HepG2 (cell line): ENCODE results near the gene ESRP2. TPM values are rescaled to one million over a fixed set of nuclear protein-coding genes. Genes with fewer than 3 reads are reported as not detected.

Source experiments
- ATAC-seq: fragments of 200-7000 bp; cut with Tn5 transposase; 3 replicates; pipeline ENCODE4 v1.9.1; 2020; ENCODE audit warnings: mild to moderate bottlenecking, moderate library complexity
- BruUV-seq: library from RNA; stranded (reverse); fragments of 400-500 nt; replicated peaks from 2 replicates; lab custom pipeline; 2021; lab: Mats Ljungman, UMichigan
- CTCF ChIA-PET: fragments of 300-600 bp; formaldehyde crosslinking; extraction: SDS; loops from one replicate; lab custom pipeline; 2021; ENCODE audit warnings: low total read pairs, inconsistent platforms, low intra/inter-chr PET ratio; lab: Yijun Ruan, JAX
- POLR2A ChIA-PET: fragments of 350-600 bp; sonication (Branson Sonifier 250); formaldehyde crosslinking; loops from one replicate; lab custom pipeline; 2020; ENCODE audit warnings: antibody characterized with exemption, inconsistent platforms; lab: Yijun Ruan, JAX
- DNase-seq: peaks from one replicate; pipeline ENCODE4 v3.0.0-alpha.2; 2015; ENCODE audit warnings: low spot score
- FAIRE-seq: peaks from 3 replicates; lab custom pipeline; 2011; peaks lifted over from hg19 to GRCh38; lab: Jason Lieb, UNC
- H2AFZ ChIP-seq: one replicate; pipeline ENCODE4 v1.6.1; 2011; ENCODE audit warnings: low read length, inconsistent platforms
- H3K27ac ChIP-seq: fragments of 300-600 bp; 3 replicates; pipeline ENCODE4 v1.8.0; 2011; ENCODE audit warnings: mixed run types, mild to moderate bottlenecking, mixed read lengths, low read length, inconsistent platforms; ENCODE audit not compliant: insufficient read depth; ENCODE audit errors: extremely low read length
- H3K27me3 ChIP-seq, 2 experiments: fragments of 200-600 bp in 1 of 2; 2 replicates in 1 of 2; 3 replicates in 1 of 2; pipeline versions ENCODE4 v1.6.0 to v1.8.0; 2011; ENCODE audit warnings: low read length in 2 of 2, mild to moderate bottlenecking in 2 of 2, moderate library complexity in 2 of 2, inconsistent platforms in 1 of 2; ENCODE audit not compliant: insufficient read depth in 2 of 2, control insufficient read depth in 1 of 2
- H3K36me3 ChIP-seq, 2 experiments: fragments of 200-600 bp in 1 of 2; replicated peaks in 1 of 2; 2 replicates in 1 of 2; 3 replicates in 1 of 2; pipeline versions ENCODE4 v1.5.1 to v1.8.0; 2011; ENCODE audit warnings: low read length in 2 of 2, inconsistent platforms in 1 of 2; ENCODE audit not compliant: insufficient read depth in 2 of 2, control insufficient read depth in 1 of 2
- H3K4me1 ChIP-seq: 2 replicates; pipeline ENCODE4 v1.5.1; 2012; ENCODE audit warnings: low read length, inconsistent platforms; ENCODE audit not compliant: insufficient read depth
- H3K4me2 ChIP-seq: 2 replicates; pipeline ENCODE4 v1.6.0; 2011; ENCODE audit warnings: low read depth, low read length, inconsistent platforms
- H3K4me3 ChIP-seq, 3 experiments: fragments of 200-600 bp in 1 of 3; sonication (generic), shearing (Covaris generic) in 1 of 3; replicated peaks in 1 of 3; 2 replicates each; pipeline ENCODE4 v1.5.1; 2011 to 2016; ENCODE audit warnings: low read length in 3 of 3, inconsistent platforms in 2 of 3, low read depth in 2 of 3, mild to moderate bottlenecking in 2 of 3, control low read depth in 1 of 3, mixed read lengths in 1 of 3; ENCODE audit not compliant: insufficient read depth in 1 of 3
- H3K79me2 ChIP-seq: one replicate; pipeline ENCODE4 v1.6.1; 2011; ENCODE audit warnings: low read length, inconsistent platforms; ENCODE audit not compliant: insufficient read depth
- H3K9ac ChIP-seq: 2 replicates; pipeline ENCODE4 v1.6.0; 2011; ENCODE audit warnings: mild to moderate bottlenecking, low read depth, low read length, inconsistent platforms; ENCODE audit not compliant: insufficient read depth
- H3K9me3 ChIP-seq: 2 replicates; pipeline ENCODE4 v1.5.1; 2012; ENCODE audit warnings: mild to moderate bottlenecking, low read length
- H4K20me1 ChIP-seq: 2 replicates; pipeline ENCODE4 v1.6.0; 2011; ENCODE audit warnings: inconsistent platforms, mild to moderate bottlenecking, low read length, moderate library complexity; ENCODE audit not compliant: insufficient read depth
- CBX1 ChIP-seq: IDR thresholded peaks from one replicate; pipeline ENCODE4 v1.6.1; 2016; ENCODE audit warnings: antibody characterized with exemption, low read depth
- FOXK1 ChIP-seq: sonication (generic); formaldehyde crosslinking; IDR thresholded peaks from 2 replicates; pipeline ENCODE4 v1.4.0; 2020; ENCODE audit warnings: low read depth, missing genetic modification reagents, borderline replicate concordance
- NCOA2 ChIP-seq: sonication (generic); formaldehyde crosslinking; IDR thresholded peaks from 2 replicates; pipeline ENCODE4 v1.8.0; 2022; ENCODE audit warnings: inconsistent platforms
- NR2C2 ChIP-seq: sonication (generic); formaldehyde crosslinking; IDR thresholded peaks from 2 replicates; pipeline ENCODE4 v1.4.0; 2020; ENCODE audit warnings: missing genetic modification reagents, mild to moderate bottlenecking, moderate library complexity, borderline replicate concordance
- SIN3A ChIP-seq: IDR thresholded peaks from 2 replicates; pipeline ENCODE4 v1.6.1; 2011; ENCODE audit warnings: low read depth, mild to moderate bottlenecking, control low read depth, low read length, borderline replicate concordance
- ZBTB42 ChIP-seq: sonication (generic); formaldehyde crosslinking; IDR thresholded peaks from 2 replicates; pipeline ENCODE4 v1.5.0; 2020; ENCODE audit warnings: mild to moderate bottlenecking, missing genetic modification reagents
- ZEB1 ChIP-seq: IDR thresholded peaks from 2 replicates; pipeline ENCODE4 v1.6.1; 2012; ENCODE audit warnings: mild to moderate bottlenecking, low read depth, inconsistent platforms; ENCODE audit not compliant: insufficient replicate concordance
- ZNF101 ChIP-seq: sonication (generic); formaldehyde crosslinking; IDR thresholded peaks from 2 replicates; pipeline ENCODE4 v1.4.0; 2020; ENCODE audit warnings: mild to moderate bottlenecking, low read depth, missing genetic modification reagents, borderline replicate concordance
- ZNF75D ChIP-seq: sonication (generic); formaldehyde crosslinking; IDR thresholded peaks from 2 replicates; pipeline ENCODE4 v1.8.1; 2023; ENCODE audit warnings: missing genetic modification reagents, mild to moderate bottlenecking, borderline replicate concordance
- WGBS: methylation state at CpG from one replicate; pipeline ENCODE4 v1.1.6; 2017; ENCODE audit warnings: low lambda C conversion rate; 5-methylcytosine and 5-hydroxymethylcytosine counted together
- in situ Hi-C: cut with HindIII; loops from 2 replicates; pipeline ENCODE4 v1.10.0; 2017; ENCODE audit warnings: low pct_unique_long_range_greater_than_20kb; ENCODE audit not compliant: extremely low pct_ligation_motif_present
- intact Hi-C: fragments of 100-400 bp; cut with micrococcal nuclease; formaldehyde crosslinking; loops from one replicate; pipeline ENCODE4 v1.10.0; 2022; ENCODE audit not compliant: unreplicated experiment
- polyA plus RNA-seq, 8 experiments: library from polyadenylated mRNA; depleted of rRNA in 3 of 8; stranded (reverse) in 7 of 8; unstranded in 1 of 8; fragments of >200 nt; fragmentation: Illumina TruSeq in 4 of 8; extraction: Trizol in 4 of 8; gene quantifications; 2 replicates each; pipeline versions ENCODE4 v1.2.1 to v1.2.3, GENCODE V29; 2011 to 2016; ENCODE audit warnings: low read depth in 4 of 8, missing spikeins in 1 of 8, mixed read lengths in 1 of 8; ENCODE audit not compliant: insufficient read depth in 1 of 8
- total RNA-seq, 5 experiments: library from RNA; depleted of rRNA; stranded (reverse); fragments of >200 nt; fragmentation: Illumina TruSeq; extraction: Trizol; gene quantifications; 2 replicates each; pipeline ENCODE4 v1.2.3, GENCODE V29; 2016; ENCODE audit warnings: low read depth in 1 of 5
- TF ChIP-seq, protein P1 (sequence below): IDR thresholded peaks from 2 replicates; pipeline ENCODE4 v1.6.1; 2016; ENCODE audit warnings: low read depth, control low read depth
- TF ChIP-seq, protein P2 (sequence below): sonication (generic); formaldehyde crosslinking; IDR thresholded peaks from 2 replicates; pipeline ENCODE4 v1.5.0; 2020; ENCODE audit warnings: mild to moderate bottlenecking, missing genetic modification reagents
- TF ChIP-seq, protein P3 (sequence below): sonication (generic); formaldehyde crosslinking; IDR thresholded peaks from 2 replicates; pipeline ENCODE4 v1.4.0; 2020; ENCODE audit warnings: missing genetic modification reagents, borderline replicate concordance
- TF ChIP-seq, protein P4 (sequence below): sonication (generic); formaldehyde crosslinking; IDR thresholded peaks from 2 replicates; pipeline ENCODE4 v1.8.1; 2023; ENCODE audit warnings: mild to moderate bottlenecking, missing genetic modification reagents

The ESRP2 gene
- total and polyA plus RNA-seq, 2 of the 13 experiments (the other 11 are each of a cell fraction or from before 2014, with no cell fraction given) = 21.1 to 32.4 TPM

DNA sequence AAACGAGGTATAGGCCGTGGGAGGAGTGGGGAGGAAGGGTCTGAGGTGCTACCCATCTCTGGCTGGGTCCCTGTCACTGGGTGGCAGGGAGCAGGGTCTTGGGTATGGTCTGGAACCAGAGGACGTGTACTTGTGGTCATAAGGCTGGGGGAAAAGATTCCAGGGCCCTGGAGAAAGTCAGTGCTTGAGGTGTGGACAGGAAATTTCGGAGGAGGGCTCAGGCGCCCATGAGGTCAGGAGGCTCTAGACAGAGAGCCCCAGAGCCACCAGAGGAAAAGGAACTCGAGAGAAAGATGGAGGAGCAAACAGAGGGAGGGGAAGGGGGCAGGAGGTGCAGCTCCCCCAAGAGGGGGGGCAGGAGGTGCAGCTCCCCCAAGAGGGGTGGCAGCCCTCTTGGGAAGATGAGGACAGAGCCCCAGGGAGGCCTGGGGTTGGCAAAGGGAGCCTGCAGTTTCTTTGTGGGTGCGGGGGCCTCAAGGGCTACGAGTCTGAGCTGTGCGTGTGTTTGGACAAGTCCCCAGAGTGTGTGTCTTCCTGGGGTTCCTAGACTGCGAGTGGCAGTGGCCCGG lies 27.7 kb upstream of the ESRP2 start:
- peak overlapping the region; percentile 97 for H3K27ac ChIP-seq
- peak overlapping the region; percentile 100 for H3K4me2 ChIP-seq
- H3K4me1 ChIP-seq = peaks cover 53% of the 10 kb centered on the region
- no peaks in the 10 kb centered on the region for H3K9me3 ChIP-seq
- H3K4me3 ChIP-seq = peak overlapping the region; percentile 49 to 100 (median 97)
- BruUV-seq = no TSS peak
- ChIA-PET CTCF (interaction anchor here (1.8 to 6.0 kb wide), 2 partner anchors 47 to 66 kb away, joined by 4 to 96 read pairs; partner anchors contain the start of genes PRMT7 and SLC7A6OS), POLR2A (interaction anchor here (1.0 to 4.5 kb wide), 23 partner anchors 12 to 320 kb away, joined by 3 to 89 read pairs (median 10); partner anchors contain the start of genes ESRP2, LCAT, NFATC3 and PLA2G15)
- peak overlapping the region; percentile 100 for H3K9ac ChIP-seq
- intact Hi-C loops = loop anchor here (2.0 kb wide), 2 partner anchors 27 to 35 kb away; partner anchors contain the start of gene ESRP2
- peaks cover 25% of the 10 kb centered on the region for H3K79me2 ChIP-seq
- peak; percentile 32 for ATAC-seq
- H3K27me3 ChIP-seq = no peaks in the 10 kb centered on the region; a peak in 1 of 5 replicates
- peaks cover 0 to 5% of the 10 kb centered on the region in 2 experiments; a peak in 1 of 5 replicates for H3K36me3 ChIP-seq
- 0 out of 2 replicates have a peak, but pooled peaks cover 5% of the 10 kb centered on the region for H4K20me1 ChIP-seq
- 12% methylated on average over 7 of the region's 11 CpGs for WGBS
- in situ Hi-C loops = loop anchor here (5.0 kb wide), 1 partner anchor 64 kb away; no protein-coding TSS in a partner anchor
- no peak for DNase-seq
- peak overlapping the region; percentile 21 for H2AFZ ChIP-seq
- no peak for FAIRE-seq
- TF ChIP-seq SIN3A = no peak
- TF ChIP-seq, protein P1, sequence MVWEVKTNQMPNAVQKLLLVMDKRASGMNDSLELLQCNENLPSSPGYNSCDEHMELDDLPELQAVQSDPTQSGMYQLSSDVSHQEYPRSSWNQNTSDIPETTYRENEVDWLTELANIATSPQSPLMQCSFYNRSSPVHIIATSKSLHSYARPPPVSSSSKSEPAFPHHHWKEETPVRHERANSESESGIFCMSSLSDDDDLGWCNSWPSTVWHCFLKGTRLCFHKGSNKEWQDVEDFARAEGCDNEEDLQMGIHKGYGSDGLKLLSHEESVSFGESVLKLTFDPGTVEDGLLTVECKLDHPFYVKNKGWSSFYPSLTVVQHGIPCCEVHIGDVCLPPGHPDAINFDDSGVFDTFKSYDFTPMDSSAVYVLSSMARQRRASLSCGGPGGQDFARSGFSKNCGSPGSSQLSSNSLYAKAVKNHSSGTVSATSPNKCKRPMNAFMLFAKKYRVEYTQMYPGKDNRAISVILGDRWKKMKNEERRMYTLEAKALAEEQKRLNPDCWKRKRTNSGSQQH = no peak
- TF ChIP-seq, protein P2, sequence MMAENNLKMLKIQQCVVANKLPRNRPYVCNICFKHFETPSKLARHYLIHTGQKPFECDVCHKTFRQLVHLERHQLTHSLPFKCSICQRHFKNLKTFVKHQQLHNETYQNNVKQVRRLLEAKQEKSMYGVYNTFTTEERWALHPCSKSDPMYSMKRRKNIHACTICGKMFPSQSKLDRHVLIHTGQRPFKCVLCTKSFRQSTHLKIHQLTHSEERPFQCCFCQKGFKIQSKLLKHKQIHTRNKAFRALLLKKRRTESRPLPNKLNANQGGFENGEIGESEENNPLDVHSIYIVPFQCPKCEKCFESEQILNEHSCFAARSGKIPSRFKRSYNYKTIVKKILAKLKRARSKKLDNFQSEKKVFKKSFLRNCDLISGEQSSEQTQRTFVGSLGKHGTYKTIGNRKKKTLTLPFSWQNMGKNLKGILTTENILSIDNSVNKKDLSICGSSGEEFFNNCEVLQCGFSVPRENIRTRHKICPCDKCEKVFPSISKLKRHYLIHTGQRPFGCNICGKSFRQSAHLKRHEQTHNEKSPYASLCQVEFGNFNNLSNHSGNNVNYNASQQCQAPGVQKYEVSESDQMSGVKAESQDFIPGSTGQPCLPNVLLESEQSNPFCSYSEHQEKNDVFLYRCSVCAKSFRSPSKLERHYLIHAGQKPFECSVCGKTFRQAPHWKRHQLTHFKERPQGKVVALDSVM (CRISPR knock-in tag) = peak; percentile 49
- no peak for TF ChIP-seq NR2C2 (CRISPR knock-in tag)
- TF ChIP-seq ZBTB42 (CRISPR knock-in tag) = no peak
- TF ChIP-seq FOXK1 (CRISPR knock-in tag) = no peak
- TF ChIP-seq ZNF75D (CRISPR knock-in tag) = no peak
- no peak for TF ChIP-seq ZNF101 (CRISPR knock-in tag)
- no peak for TF ChIP-seq NCOA2 (CRISPR knock-in tag)
- TF ChIP-seq, protein P3, sequence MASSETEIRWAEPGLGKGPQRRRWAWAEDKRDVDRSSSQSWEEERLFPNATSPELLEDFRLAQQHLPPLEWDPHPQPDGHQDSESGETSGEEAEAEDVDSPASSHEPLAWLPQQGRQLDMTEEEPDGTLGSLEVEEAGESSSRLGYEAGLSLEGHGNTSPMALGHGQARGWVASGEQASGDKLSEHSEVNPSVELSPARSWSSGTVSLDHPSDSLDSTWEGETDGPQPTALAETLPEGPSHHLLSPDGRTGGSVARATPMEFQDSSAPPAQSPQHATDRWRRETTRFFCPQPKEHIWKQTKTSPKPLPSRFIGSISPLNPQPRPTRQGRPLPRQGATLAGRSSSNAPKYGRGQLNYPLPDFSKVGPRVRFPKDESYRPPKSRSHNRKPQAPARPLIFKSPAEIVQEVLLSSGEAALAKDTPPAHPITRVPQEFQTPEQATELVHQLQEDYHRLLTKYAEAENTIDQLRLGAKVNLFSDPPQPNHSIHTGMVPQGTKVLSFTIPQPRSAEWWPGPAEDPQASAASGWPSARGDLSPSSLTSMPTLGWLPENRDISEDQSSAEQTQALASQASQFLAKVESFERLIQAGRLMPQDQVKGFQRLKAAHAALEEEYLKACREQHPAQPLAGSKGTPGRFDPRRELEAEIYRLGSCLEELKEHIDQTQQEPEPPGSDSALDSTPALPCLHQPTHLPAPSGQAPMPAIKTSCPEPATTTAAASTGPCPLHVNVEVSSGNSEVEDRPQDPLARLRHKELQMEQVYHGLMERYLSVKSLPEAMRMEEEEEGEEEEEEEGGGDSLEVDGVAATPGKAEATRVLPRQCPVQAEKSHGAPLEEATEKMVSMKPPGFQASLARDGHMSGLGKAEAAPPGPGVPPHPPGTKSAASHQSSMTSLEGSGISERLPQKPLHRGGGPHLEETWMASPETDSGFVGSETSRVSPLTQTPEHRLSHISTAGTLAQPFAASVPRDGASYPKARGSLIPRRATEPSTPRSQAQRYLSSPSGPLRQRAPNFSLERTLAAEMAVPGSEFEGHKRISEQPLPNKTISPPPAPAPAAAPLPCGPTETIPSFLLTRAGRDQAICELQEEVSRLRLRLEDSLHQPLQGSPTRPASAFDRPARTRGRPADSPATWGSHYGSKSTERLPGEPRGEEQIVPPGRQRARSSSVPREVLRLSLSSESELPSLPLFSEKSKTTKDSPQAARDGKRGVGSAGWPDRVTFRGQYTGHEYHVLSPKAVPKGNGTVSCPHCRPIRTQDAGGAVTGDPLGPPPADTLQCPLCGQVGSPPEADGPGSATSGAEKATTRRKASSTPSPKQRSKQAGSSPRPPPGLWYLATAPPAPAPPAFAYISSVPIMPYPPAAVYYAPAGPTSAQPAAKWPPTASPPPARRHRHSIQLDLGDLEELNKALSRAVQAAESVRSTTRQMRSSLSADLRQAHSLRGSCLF (CRISPR knock-in tag) = no peak
- TF ChIP-seq ZEB1 = no peak
- TF ChIP-seq, protein P4, sequence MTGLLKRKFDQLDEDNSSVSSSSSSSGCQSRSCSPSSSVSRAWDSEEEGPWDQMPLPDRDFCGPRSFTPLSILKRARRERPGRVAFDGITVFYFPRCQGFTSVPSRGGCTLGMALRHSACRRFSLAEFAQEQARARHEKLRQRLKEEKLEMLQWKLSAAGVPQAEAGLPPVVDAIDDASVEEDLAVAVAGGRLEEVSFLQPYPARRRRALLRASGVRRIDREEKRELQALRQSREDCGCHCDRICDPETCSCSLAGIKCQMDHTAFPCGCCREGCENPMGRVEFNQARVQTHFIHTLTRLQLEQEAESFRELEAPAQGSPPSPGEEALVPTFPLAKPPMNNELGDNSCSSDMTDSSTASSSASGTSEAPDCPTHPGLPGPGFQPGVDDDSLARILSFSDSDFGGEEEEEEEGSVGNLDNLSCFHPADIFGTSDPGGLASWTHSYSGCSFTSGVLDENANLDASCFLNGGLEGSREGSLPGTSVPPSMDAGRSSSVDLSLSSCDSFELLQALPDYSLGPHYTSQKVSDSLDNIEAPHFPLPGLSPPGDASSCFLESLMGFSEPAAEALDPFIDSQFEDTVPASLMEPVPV (CRISPR knock-in tag) = no peak
- TF ChIP-seq CBX1 = no peak
